H9 (cell line): ENCODE data around the gene CYGB. TPM values are rescaled to one million over a fixed set of nuclear protein-coding genes. Genes with fewer than 3 reads are reported as not detected.

Source experiments
- DNase-seq: peaks from one replicate; pipeline ENCODE4 v3.0.0-alpha.2; 2017
- H2AFZ ChIP-seq: one replicate; pipeline ENCODE4 v1.6.1; 2013; ENCODE audit warnings: mild to moderate bottlenecking, low read length, control low read depth, moderate library complexity
- H2AK5ac ChIP-seq: 2 replicates; pipeline ENCODE4 v1.6.1; 2013; ENCODE audit warnings: low read length, control low read depth, mixed read lengths; ENCODE audit not compliant: insufficient read length
- H2BK120ac ChIP-seq: one replicate; pipeline ENCODE4 v1.6.1; 2013; ENCODE audit warnings: low read depth, mild to moderate bottlenecking, low read length, control low read depth, inconsistent platforms; ENCODE audit not compliant: poor library complexity, severe bottlenecking
- H2BK12ac ChIP-seq: 2 replicates; pipeline ENCODE4 v1.6.1; 2013; ENCODE audit warnings: low read length, control low read depth, mixed read lengths, low read depth; ENCODE audit not compliant: insufficient read length
- H2BK15ac ChIP-seq: 2 replicates; pipeline ENCODE4 v1.6.1; 2013; ENCODE audit warnings: low read depth, low read length, control low read depth
- H2BK20ac ChIP-seq: one replicate; pipeline ENCODE4 v1.6.1; 2013; ENCODE audit warnings: low read depth, mild to moderate bottlenecking, low read length, control low read depth, inconsistent platforms; ENCODE audit not compliant: poor library complexity, severe bottlenecking
- H2BK5ac ChIP-seq: 2 replicates; pipeline ENCODE4 v1.6.1; 2013; ENCODE audit warnings: low read length, control low read depth, mixed read lengths; ENCODE audit not compliant: insufficient read length
- H3K14ac ChIP-seq: 2 replicates; pipeline ENCODE4 v1.6.1; 2013; ENCODE audit warnings: low read length, control low read depth; ENCODE audit not compliant: insufficient read depth
- H3K18ac ChIP-seq: 2 replicates; pipeline ENCODE4 v1.6.1; 2013; ENCODE audit warnings: low read depth, mild to moderate bottlenecking, mixed read lengths, low read length, control low read depth; ENCODE audit not compliant: insufficient read length
- H3K23ac ChIP-seq: 2 replicates; pipeline ENCODE4 v1.6.1; 2013; ENCODE audit warnings: low read length, control low read depth, mixed read lengths, low read depth; ENCODE audit not compliant: insufficient read length
- H3K23me2 ChIP-seq: 2 replicates; pipeline ENCODE4 v1.6.1; 2013; ENCODE audit warnings: low read depth, mild to moderate bottlenecking, mixed read lengths, low read length, control low read depth; ENCODE audit not compliant: insufficient read length, poor library complexity, severe bottlenecking
- H3K27ac ChIP-seq: 2 replicates; pipeline ENCODE4 v1.5.1; 2013; ENCODE audit warnings: low read length, control low read depth, mixed read lengths, low read depth; ENCODE audit not compliant: insufficient read length
- H3K27me3 ChIP-seq: 2 replicates; pipeline ENCODE4 v1.6.1; 2013; ENCODE audit warnings: low read length, control low read depth, inconsistent platforms; ENCODE audit not compliant: insufficient read depth
- H3K4ac ChIP-seq: 2 replicates; pipeline ENCODE4 v1.6.1; 2013; ENCODE audit warnings: low read depth, mild to moderate bottlenecking, control low read depth, inconsistent platforms, low read length, moderate library complexity
- H3K4me1 ChIP-seq: 2 replicates; pipeline ENCODE4 v1.6.1; 2013; ENCODE audit warnings: low read length, control low read depth, inconsistent platforms; ENCODE audit not compliant: insufficient read depth
- H3K4me2 ChIP-seq: 2 replicates; pipeline ENCODE4 v1.6.1; 2013; ENCODE audit warnings: low read length, control low read depth, mixed read lengths; ENCODE audit not compliant: insufficient read length, insufficient read depth
- H3K56ac ChIP-seq: 2 replicates; pipeline ENCODE4 v1.6.1; 2013; ENCODE audit warnings: low read depth, mild to moderate bottlenecking, mixed read lengths, low read length, control low read depth; ENCODE audit not compliant: insufficient read length
- H3K79me1 ChIP-seq: 2 replicates; pipeline ENCODE4 v1.6.1; 2013; ENCODE audit warnings: low read depth, mild to moderate bottlenecking, moderate library complexity, low read length, control low read depth, inconsistent platforms; ENCODE audit not compliant: insufficient read depth, poor library complexity, severe bottlenecking
- H3K79me2 ChIP-seq: 2 replicates; pipeline ENCODE4 v1.6.1; 2013; ENCODE audit warnings: low read length, control low read depth, inconsistent platforms; ENCODE audit not compliant: insufficient read depth
- H3K9ac ChIP-seq: 2 replicates; pipeline ENCODE4 v1.6.1; 2013; ENCODE audit warnings: low read length, control low read depth, mixed read lengths; ENCODE audit not compliant: insufficient read length; ENCODE audit errors: extremely low read depth
- H3K9me3 ChIP-seq: one replicate; pipeline ENCODE4 v1.6.1; 2013; ENCODE audit warnings: low read depth, low read length, inconsistent platforms; ENCODE audit not compliant: control insufficient read depth
- H3T11ph ChIP-seq: one replicate; pipeline ENCODE4 v1.6.1; 2013; ENCODE audit warnings: mild to moderate bottlenecking, low read length, control low read depth, inconsistent platforms
- H4K20me1 ChIP-seq: one replicate; pipeline ENCODE4 v1.6.1; 2013; ENCODE audit not compliant: control insufficient read depth, insufficient read length, insufficient read depth
- H4K5ac ChIP-seq: 2 replicates; pipeline ENCODE4 v1.6.1; 2013; ENCODE audit warnings: low read depth, mild to moderate bottlenecking, mixed read lengths, low read length, control low read depth; ENCODE audit not compliant: insufficient read length
- H4K8ac ChIP-seq: replicated peaks from 2 replicates; pipeline ENCODE4 v1.6.1; 2013; ENCODE audit warnings: low read length, control low read depth, mixed read lengths, low read depth; ENCODE audit not compliant: insufficient read length
- H4K91ac ChIP-seq: 2 replicates; pipeline ENCODE4 v1.6.1; 2013; ENCODE audit warnings: low read depth, mild to moderate bottlenecking, moderate library complexity, mixed read lengths, low read length, control low read depth; ENCODE audit not compliant: insufficient read length
- H3K27ac Mint-ChIP-seq, 3 experiments: 2 replicates in 2 of 3; 3 replicates in 1 of 3; pipeline ENCODE4 v1.8.0; 2020 to 2021; ENCODE audit warnings: mixed read lengths in 3 of 3, mild to moderate bottlenecking in 1 of 3, moderate library complexity in 1 of 3
- H3K27me3 Mint-ChIP-seq: 2 replicates; pipeline ENCODE4 v1.8.0; 2021; ENCODE audit warnings: low read depth, mild to moderate bottlenecking, moderate library complexity, mixed read lengths
- H3K36me3 Mint-ChIP-seq, 3 experiments: 2 replicates in 2 of 3; 3 replicates in 1 of 3; pipeline ENCODE4 v1.8.0; 2020 to 2021; ENCODE audit warnings: low read depth in 3 of 3, mixed read lengths in 3 of 3; ENCODE audit not compliant: insufficient read depth in 1 of 3
- H3K4me1 Mint-ChIP-seq, 2 experiments: 2 replicates each; pipeline ENCODE4 v1.8.0; 2020; ENCODE audit warnings: mixed read lengths in 2 of 2
- H3K4me3 Mint-ChIP-seq, 2 experiments: 2 replicates in 1 of 2; 3 replicates in 1 of 2; pipeline ENCODE4 v1.8.0; 2020 to 2021; ENCODE audit warnings: mild to moderate bottlenecking in 2 of 2, mixed read lengths in 2 of 2, moderate library complexity in 1 of 2
- H3K9me3 Mint-ChIP-seq, 2 experiments: 2 replicates in 1 of 2; 3 replicates in 1 of 2; pipeline ENCODE4 v1.8.0; 2020; ENCODE audit warnings: mild to moderate bottlenecking in 2 of 2, mixed read lengths in 2 of 2, moderate library complexity in 1 of 2
- CTCF ChIP-seq: fragments of 200-600 bp; sonication (generic); conservative IDR thresholded peaks from 3 replicates; pipeline ENCODE4 v1.8.0; 2021; ENCODE audit warnings: antibody characterized with exemption, mild to moderate bottlenecking
- WGBS: extraction: QIAGEN DNeasy Blood & Tissue Kit; methylation state at CpG from one replicate; pipeline ENCODE4 v1.1.7; 2013; ENCODE audit warnings: missing lambda C conversion rate, low lambda C conversion rate, mixed read lengths; ENCODE audit not compliant: insufficient read length; ENCODE audit errors: extremely low coverage; 5-methylcytosine and 5-hydroxymethylcytosine counted together
- total RNA-seq: library from RNA; stranded (reverse); gene quantifications from 2 replicates; pipeline ENCODE4 v1.2.1, GENCODE V29; 2021

The CYGB gene
- total RNA-seq, 1 experiment from 2014 or later, result 2.4 TPM

- Histone ChIP-seq H2BK120ac (no peak overlapping the region), H3K79me1 (no peaks in the 10 kb centered on the region), H3K79me2 (no peaks in the 10 kb centered on the region), H3K9me3 (no peaks in the 10 kb centered on the region), H3K23ac (no peak overlapping the region), H2BK5ac (no peak overlapping the region), H3K4ac (no peak overlapping the region), H3K18ac (no peak overlapping the region), H2BK15ac (no peak overlapping the region), H3T11ph (no peak overlapping the region), H4K20me1 (no peaks in the 10 kb centered on the region), H4K5ac (no peak overlapping the region), H4K91ac (no peak overlapping the region), H3K9ac (no peak overlapping the region), H2AFZ (no peak overlapping the region), H2AK5ac (no peak overlapping the region), H3K27me3 (no peaks in the 10 kb centered on the region), H3K14ac (no peak overlapping the region), H4K8ac (no peak overlapping the region), H3K4me2 (no peak overlapping the region), H2BK12ac (no peak overlapping the region), H3K27ac (no peak overlapping the region), H3K23me2 (peaks cover 9% of the 10 kb centered on the region), H3K56ac (no peak overlapping the region), H2BK20ac (no peak overlapping the region), H3K4me1 (peaks cover under 1% of the 10 kb centered on the region; the same call in 1 of the 2 replicates)
- TF ChIP-seq CTCF, result no peak
- H3K4me1 Mint-ChIP-seq, result peaks cover 46 to 63% of the 10 kb centered on the region in 2 experiments
- no peak overlapping the region for H3K27ac Mint-ChIP-seq
- no peak for DNase-seq
- H3K27me3 Mint-ChIP-seq, result peaks cover 7% of the 10 kb centered on the region
- H3K4me3 Mint-ChIP-seq, result no peak overlapping the region
- H3K9me3 Mint-ChIP-seq, result no peaks in the 10 kb centered on the region; a peak in 1 of 5 replicates
- no peaks in the 10 kb centered on the region; a peak in 2 of 7 replicates for H3K36me3 Mint-ChIP-seq
- no CpG with 5 or more reads among the region's 6 CpGs for WGBS
Observed at GRCh38 chr17:76496464-76496863, 41.0 kb downstream of the CYGB start.
